CD4-positive, alpha-beta memory T cell (primary cell): ENCODE results near the gene ADI1. TPM values are rescaled to one million over a fixed set of nuclear protein-coding genes. Genes with fewer than 3 reads are reported as not detected.
"Not testable (repeated sequence)": the region's sequence is repeated elsewhere in the genome, so short reads cannot be mapped to it uniquely, and the experiment has no call there.

Experiments
- CTCF ChIA-PET: fragments of 350-600 bp; sonication (Branson Sonifier 250); formaldehyde crosslinking; loops from one replicate; lab custom pipeline; 2021; ENCODE audit warnings: inconsistent platforms; ENCODE audit not compliant: partially characterized antibody; lab: Charles Lee
- POLR2A ChIA-PET: fragments of 350-600 bp; sonication (Branson Sonifier 250); formaldehyde crosslinking; loops from one replicate; lab custom pipeline; 2021; ENCODE audit not compliant: partially characterized antibody; lab: Charles Lee
- DNase-seq, 5 donors: peaks; one replicate each; pipeline versions ENCODE4 v3.0.0 to v3.0.0-alpha.2; 2020 to 2022; ENCODE audit warnings: mixed read lengths in 1 of 5
- H3K27ac ChIP-seq: one replicate; pipeline ENCODE4 v1.7.0; 2013; ENCODE audit warnings: low read depth, low read length
- H3K27me3 ChIP-seq: 2 replicates; pipeline ENCODE4 v1.7.0; 2013; ENCODE audit warnings: mild to moderate bottlenecking, low read length, moderate library complexity; ENCODE audit not compliant: insufficient read depth
- H3K36me3 ChIP-seq: 2 replicates; pipeline ENCODE4 v1.7.0; 2013; ENCODE audit warnings: mild to moderate bottlenecking, low read length, moderate library complexity; ENCODE audit not compliant: insufficient read depth
- H3K4me1 ChIP-seq: 2 replicates; pipeline ENCODE4 v1.7.0; 2013; ENCODE audit warnings: mild to moderate bottlenecking, low read length, moderate library complexity; ENCODE audit not compliant: insufficient read depth
- H3K4me3 ChIP-seq, 2 donors: one replicate each; pipeline ENCODE4 v1.7.0; 2013; ENCODE audit warnings: low read length in 2 of 2, mild to moderate bottlenecking in 1 of 2
- H3K9me3 ChIP-seq, 2 donors: one replicate each; pipeline ENCODE4 v1.7.0; 2013; ENCODE audit warnings: low read length in 2 of 2, control low read depth in 1 of 2; ENCODE audit not compliant: control insufficient read depth in 1 of 2
- H3K27ac Mint-ChIP-seq, 7 donors: one replicate each; pipeline ENCODE4 v1.8.0; 2020 to 2021; ENCODE audit warnings: mixed read lengths in 7 of 7, mild to moderate bottlenecking in 6 of 7, inconsistent platforms in 3 of 7, moderate library complexity in 3 of 7
- H3K27me3 Mint-ChIP-seq, 2 donors: one replicate each; pipeline ENCODE4 v1.8.0; 2020 to 2021; ENCODE audit warnings: mixed read lengths in 2 of 2
- H3K36me3 Mint-ChIP-seq, 2 donors: one replicate each; pipeline ENCODE4 v1.8.0; 2020 to 2021; ENCODE audit warnings: mixed read lengths in 2 of 2, inconsistent platforms in 1 of 2, mild to moderate bottlenecking in 1 of 2
- H3K4me1 Mint-ChIP-seq, 4 donors: one replicate each; pipeline ENCODE4 v1.8.0; 2020 to 2021; ENCODE audit warnings: mixed read lengths in 4 of 4, mild to moderate bottlenecking in 1 of 4
- H3K4me3 Mint-ChIP-seq, 8 donors: one replicate each; pipeline ENCODE4 v1.8.0; 2020 to 2021; ENCODE audit warnings: mixed read lengths in 8 of 8, mild to moderate bottlenecking in 7 of 8, moderate library complexity in 6 of 8, inconsistent platforms in 3 of 8
- H3K9me3 Mint-ChIP-seq, 8 donors: one replicate each; pipeline ENCODE4 v1.8.0; 2020 to 2021; ENCODE audit warnings: mixed read lengths in 8 of 8, mild to moderate bottlenecking in 5 of 8, inconsistent platforms in 3 of 8, moderate library complexity in 1 of 8
- intact Hi-C: fragments of 100-400 bp; cut with micrococcal nuclease; formaldehyde crosslinking; loops from one replicate; pipeline ENCODE4 v1.15.1; 2023
- polyA plus RNA-seq, 2 donors: library from polyadenylated mRNA; unstranded; fragments of 300-500 nt; fragmentation: Illumina TruSeq; gene quantifications; one replicate each; pipeline ENCODE4 v1.2.3, GENCODE V29; 2021
- total RNA-seq, 2 experiments: library from RNA; stranded (reverse); gene quantifications; one replicate each; pipeline ENCODE4 v1.2.3, GENCODE V29; 2021

Gene ADI1
- total and polyA plus RNA-seq, 4 experiments from 2014 or later: 32.3 to 115 (median 44.4) TPM

- intact Hi-C loops: no loop called here
- Mint-ChIP-seq H3K27me3 (no peaks in the 10 kb centered on the region), H3K4me3 (no peak overlapping the region), H3K9me3 (no peaks in the 10 kb centered on the region), H3K4me1 (peaks cover 3 to 6% (median 4%) of the 10 kb centered on the region in 4 donors), H3K27ac (peak overlapping the region in 1 of 7 donors; percentile 57), H3K36me3 (peaks cover 24 to 34% of the 10 kb centered on the region in 2 donors)
- peaks cover 24% of the 10 kb centered on the region for H3K36me3 ChIP-seq
- CTCF ChIA-PET: interaction anchor here (0.8 to 1.3 kb wide), 3 partner anchors 11 to 80 kb away, joined by 3 to 4 read pairs (median 3); no protein-coding TSS in a partner anchor
- H3K27ac ChIP-seq: no peak overlapping the region
- POLR2A ChIA-PET: no interaction called here
- no peak for DNase-seq
- peaks cover 3% of the 10 kb centered on the region for H3K4me1 ChIP-seq
- no peak overlapping the region for H3K4me3 ChIP-seq
- no peaks in the 10 kb centered on the region for H3K27me3 ChIP-seq
- H3K9me3 ChIP-seq: no peaks in the 10 kb centered on the region
These were observed 59.9 kb downstream of the ADI1 start for GRCh38 chr2:3459185-3460015.

GRCh38 chr2:3458396-3459184 is 60.7 kb downstream of the ADI1 start:
- Mint-ChIP-seq H3K9me3 (no peaks in the 10 kb centered on the region), H3K27me3 (no peaks in the 10 kb centered on the region), H3K27ac (peak overlapping the region in 2 of 7 donors; percentile 36), H3K4me3 (no peak overlapping the region), H3K4me1 (peaks cover 3 to 6% (median 4%) of the 10 kb centered on the region in 4 donors), H3K36me3 (peaks cover 18 to 34% of the 10 kb centered on the region in 2 donors)
- CTCF ChIA-PET: interaction anchor here (0.8 kb wide), 1 partner anchor 35 kb away, joined by 3 read pairs; no protein-coding TSS in a partner anchor
- POLR2A ChIA-PET: no interaction called here
- DNase-seq: no peak
- H3K4me3 ChIP-seq: no peak overlapping the region
- peaks cover 25% of the 10 kb centered on the region for H3K36me3 ChIP-seq
- H3K27ac ChIP-seq: no peak overlapping the region
- intact Hi-C loops: no loop called here
- H3K4me1 ChIP-seq: peaks cover 3% of the 10 kb centered on the region
- no peaks in the 10 kb centered on the region for H3K9me3 ChIP-seq
- no peaks in the 10 kb centered on the region for H3K27me3 ChIP-seq

- H3K27me3 Mint-ChIP-seq: no peaks in the 10 kb centered on the region
- Histone ChIP-seq H3K4me1 (peaks cover 3% of the 10 kb centered on the region), H3K27ac (no peak overlapping the region), H3K9me3 (no peaks in the 10 kb centered on the region), H3K36me3 (peaks cover 30% of the 10 kb centered on the region), H3K27me3 (no peaks in the 10 kb centered on the region), H3K4me3 (no peak overlapping the region)
- no peaks in the 10 kb centered on the region for H3K9me3 Mint-ChIP-seq
- CTCF ChIA-PET: no interaction called here
- no peak overlapping the region for H3K4me3 Mint-ChIP-seq
- no peak overlapping the region for H3K27ac Mint-ChIP-seq
- DNase-seq: no peak
- H3K4me1 Mint-ChIP-seq: peaks cover 3 to 6% (median 4%) of the 10 kb centered on the region in 4 donors
- peaks cover 22 to 42% of the 10 kb centered on the region in 2 donors for H3K36me3 Mint-ChIP-seq
- POLR2A ChIA-PET: no interaction called here
- intact Hi-C loops: no loop called here
These were observed 61.6 kb downstream of the ADI1 start for GRCh38 chr2:3457524-3458395.

- no peak for DNase-seq
- Histone ChIP-seq H3K9me3 (no peaks in the 10 kb centered on the region), H3K27me3 (no peaks in the 10 kb centered on the region), H3K36me3 (peaks cover 31% of the 10 kb centered on the region), H3K4me3 (no peak overlapping the region), H3K4me1 (no peaks in the 10 kb centered on the region), H3K27ac (no peak overlapping the region)
- intact Hi-C loops: no loop called here
- ChIA-PET CTCF (no interaction called here), POLR2A (no interaction called here)
- peak overlapping the region in 1 of 7 donors; percentile 20 for H3K27ac Mint-ChIP-seq
- peaks cover 0 to 3% (median 0%) of the 10 kb centered on the region in 4 donors for H3K4me1 Mint-ChIP-seq
- H3K36me3 Mint-ChIP-seq: peaks cover 24 to 45% of the 10 kb centered on the region in 2 donors
- no peaks in the 10 kb centered on the region for H3K27me3 Mint-ChIP-seq
- no peak overlapping the region for H3K4me3 Mint-ChIP-seq
- no peaks in the 10 kb centered on the region for H3K9me3 Mint-ChIP-seq
These were observed 63.2 kb downstream of the ADI1 start for GRCh38 chr2:3456125-3456524.

- CTCF ChIA-PET: interaction anchor here (1.0 kb wide), 1 partner anchor 34 kb away, joined by 3 read pairs; no protein-coding TSS in a partner anchor
- H3K9me3 Mint-ChIP-seq: no peaks in the 10 kb centered on the region
These were observed 64.5 kb downstream of the ADI1 start for GRCh38 chr2:3454802-3455201.

GRCh38 chr2:3454005-3454404 is 65.3 kb downstream of the ADI1 start:
- H3K36me3 Mint-ChIP-seq: peaks cover 32 to 63% of the 10 kb centered on the region in 2 donors
- DNase-seq, H3K27me3 Mint-ChIP-seq, H3K4me3 Mint-ChIP-seq, H3K4me1 ChIP-seq, H3K27me3 ChIP-seq, POLR2A ChIA-PET, intact Hi-C loops, H3K4me3 ChIP-seq, H3K27ac ChIP-seq, H3K9me3 Mint-ChIP-seq, H3K4me1 Mint-ChIP-seq, H3K27ac Mint-ChIP-seq, H3K9me3 ChIP-seq: not testable (repeated sequence)
- H3K36me3 ChIP-seq: peaks cover 37% of the 10 kb centered on the region
- CTCF ChIA-PET: interaction anchor here (1.0 kb wide), 1 partner anchor 33 kb away, joined by 3 read pairs; no protein-coding TSS in a partner anchor

More at GRCh38 chr2:3454802-3455201, 64.5 kb downstream of the ADI1 start:
- Mint-ChIP-seq H3K4me3 (no peak overlapping the region), H3K36me3 (peaks cover 28 to 57% of the 10 kb centered on the region in 2 donors), H3K27me3 (no peaks in the 10 kb centered on the region), H3K4me1 (peaks cover 0 to 3% (median 0%) of the 10 kb centered on the region in 4 donors), H3K27ac (no peak overlapping the region)
- POLR2A ChIA-PET: no interaction called here
- DNase-seq: no peak
- Histone ChIP-seq H3K27ac (no peak overlapping the region), H3K4me1 (no peaks in the 10 kb centered on the region), H3K27me3 (no peaks in the 10 kb centered on the region), H3K36me3 (peaks cover 33% of the 10 kb centered on the region), H3K4me3 (no peak overlapping the region), H3K9me3 (no peaks in the 10 kb centered on the region)
- intact Hi-C loops: no loop called here
